HepG2 (cell line): ENCODE results near the gene EFNA3. TPM values are rescaled to one million over a fixed set of nuclear protein-coding genes. Genes with fewer than 3 reads are reported as not detected.

Experiments
- CCDC6 ChIP-seq: sonication (generic); formaldehyde crosslinking; IDR thresholded peaks from 2 replicates; pipeline ENCODE4 v1.8.1; 2022; ENCODE audit warnings: mild to moderate bottlenecking, missing genetic modification reagents, moderate library complexity
- CHCHD3 ChIP-seq: sonication (generic); formaldehyde crosslinking; IDR thresholded peaks from 2 replicates; pipeline ENCODE4 v1.8.0; 2022; ENCODE audit warnings: mild to moderate bottlenecking, missing genetic modification reagents, moderate library complexity
- EHMT2 ChIP-seq: fragments of 200-600 bp; sonication (generic); IDR thresholded peaks from 2 replicates; pipeline ENCODE4 v1.7.0; 2017; ENCODE audit warnings: antibody characterized with exemption, low read depth, low read length, borderline replicate concordance
- HOXA3 ChIP-seq: sonication (generic); formaldehyde crosslinking; IDR thresholded peaks from 2 replicates; pipeline ENCODE4 v1.5.0; 2020; ENCODE audit warnings: missing genetic modification reagents
- NCOR1 ChIP-seq: fragments of 200-600 bp; sonication (generic); IDR thresholded peaks from 2 replicates; pipeline ENCODE4 v1.7.0; 2017; ENCODE audit warnings: antibody characterized with exemption, low read length, borderline replicate concordance
- RCOR2 ChIP-seq: IDR thresholded peaks from 2 replicates; pipeline ENCODE4 v1.6.1; 2016; ENCODE audit warnings: missing biosample characterization, missing genetic modification reagents
- SOX6 ChIP-seq, 2 experiments: fragments of 450-650 bp in 1 of 2; sonication (generic) in 1 of 2; formaldehyde crosslinking in 1 of 2; IDR thresholded peaks; 2 replicates each; pipeline versions ENCODE4 v1.4.0 to v1.6.1; 2017 to 2020; ENCODE audit warnings: antibody characterized with exemption in 1 of 2, mild to moderate bottlenecking in 1 of 2, missing genetic modification reagents in 1 of 2
- XBP1 ChIP-seq: sonication (generic); formaldehyde crosslinking; IDR thresholded peaks from 2 replicates; pipeline ENCODE4 v1.5.0; 2020; ENCODE audit warnings: missing genetic modification reagents
- ZKSCAN8 ChIP-seq: IDR thresholded peaks from 2 replicates; pipeline ENCODE4 v1.6.1; 2016; ENCODE audit warnings: borderline replicate concordance, missing genetic modification reagents, missing compliant biosample characterization
- ZMYM2 ChIP-seq: sonication (generic); formaldehyde crosslinking; IDR thresholded peaks from 2 replicates; pipeline ENCODE4 v1.8.0; 2022; ENCODE audit warnings: mild to moderate bottlenecking, missing genetic modification reagents
- ZNF234 ChIP-seq: sonication (generic); formaldehyde crosslinking; conservative IDR thresholded peaks from 2 replicates; pipeline ENCODE4 v1.5.1; 2020; ENCODE audit warnings: mild to moderate bottlenecking, missing genetic modification reagents
- ZNF329 ChIP-seq: sonication (generic); formaldehyde crosslinking; IDR thresholded peaks from 2 replicates; pipeline ENCODE4 v1.9.0; 2021; ENCODE audit warnings: low read depth, mild to moderate bottlenecking, missing genetic modification reagents
- ZNF768 ChIP-seq: sonication (generic); formaldehyde crosslinking; IDR thresholded peaks from 2 replicates; pipeline ENCODE4 v1.4.0; 2020; ENCODE audit warnings: missing genetic modification reagents
- ZNF772 ChIP-seq: sonication (generic); formaldehyde crosslinking; IDR thresholded peaks from 2 replicates; pipeline ENCODE4 v1.5.0; 2020; ENCODE audit warnings: mild to moderate bottlenecking, missing genetic modification reagents
- polyA plus RNA-seq, 8 experiments: library from polyadenylated mRNA; depleted of rRNA in 3 of 8; stranded (reverse) in 7 of 8; unstranded in 1 of 8; fragments of >200 nt; fragmentation: Illumina TruSeq in 4 of 8; extraction: Trizol in 4 of 8; gene quantifications; 2 replicates each; pipeline versions ENCODE4 v1.2.1 to v1.2.3, GENCODE V29; 2011 to 2016; ENCODE audit warnings: low read depth in 4 of 8, missing spikeins in 1 of 8, mixed read lengths in 1 of 8; ENCODE audit not compliant: insufficient read depth in 1 of 8
- total RNA-seq, 5 experiments: library from RNA; depleted of rRNA; stranded (reverse); fragments of >200 nt; fragmentation: Illumina TruSeq; extraction: Trizol; gene quantifications; 2 replicates each; pipeline ENCODE4 v1.2.3, GENCODE V29; 2016; ENCODE audit warnings: low read depth in 1 of 5
- TF ChIP-seq, protein P1 (sequence below): sonication (generic); formaldehyde crosslinking; IDR thresholded peaks from 2 replicates; pipeline ENCODE4 v1.5.0; 2020; ENCODE audit warnings: missing genetic modification reagents, mild to moderate bottlenecking, borderline replicate concordance
- TF ChIP-seq, protein P2 (sequence below): sonication (generic); formaldehyde crosslinking; IDR thresholded peaks from 2 replicates; pipeline ENCODE4 v1.4.0; 2020; ENCODE audit warnings: missing genetic modification reagents, borderline replicate concordance
- TF ChIP-seq, protein P3 (sequence below): sonication (generic); formaldehyde crosslinking; IDR thresholded peaks from 2 replicates; pipeline ENCODE4 v1.8.1; 2022; ENCODE audit warnings: mild to moderate bottlenecking, missing genetic modification reagents
- TF ChIP-seq, protein P4 (sequence below), 2 experiments: sonication (generic) in 1 of 2; formaldehyde crosslinking in 1 of 2; IDR thresholded peaks; 2 replicates each; pipeline versions ENCODE4 v1.6.1 to v1.9.0; 2014 to 2022; ENCODE audit warnings: antibody characterized with exemption in 1 of 2, borderline replicate concordance in 1 of 2, inconsistent platforms in 1 of 2, low read depth in 1 of 2, missing genetic modification reagents in 1 of 2

The EFNA3 gene
- total and polyA plus RNA-seq, 2 of the 13 experiments (the other 11 are each of a cell fraction or from before 2014, with no cell fraction given): 1.0 to 5.7 TPM

DNA sequence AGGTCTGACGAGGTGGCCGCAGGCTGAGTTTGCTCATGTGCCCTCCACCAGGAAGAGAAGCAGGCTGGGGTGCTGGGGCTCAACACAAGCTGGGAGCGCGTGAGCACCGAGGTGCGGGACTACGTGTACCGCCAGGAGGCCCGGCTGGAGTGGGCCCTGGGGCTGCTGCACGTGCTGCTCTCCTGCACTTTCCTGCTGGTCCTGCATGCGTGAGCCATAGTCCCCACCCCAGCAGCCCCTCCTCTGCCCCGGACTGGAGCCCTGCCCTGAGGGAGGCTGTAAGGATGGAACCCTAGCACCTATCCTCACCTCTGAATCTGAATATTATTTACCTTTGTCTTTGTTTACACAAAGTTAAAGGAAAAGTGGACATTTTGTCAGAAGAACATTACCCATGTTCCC is 35.3 kb upstream of the EFNA3 start (continued):
- TF ChIP-seq EHMT2: no peak
- no peak for TF ChIP-seq ZKSCAN8 (CRISPR knock-in tag)
- TF ChIP-seq CHCHD3 (CRISPR knock-in tag): no peak
- TF ChIP-seq, protein P1, sequence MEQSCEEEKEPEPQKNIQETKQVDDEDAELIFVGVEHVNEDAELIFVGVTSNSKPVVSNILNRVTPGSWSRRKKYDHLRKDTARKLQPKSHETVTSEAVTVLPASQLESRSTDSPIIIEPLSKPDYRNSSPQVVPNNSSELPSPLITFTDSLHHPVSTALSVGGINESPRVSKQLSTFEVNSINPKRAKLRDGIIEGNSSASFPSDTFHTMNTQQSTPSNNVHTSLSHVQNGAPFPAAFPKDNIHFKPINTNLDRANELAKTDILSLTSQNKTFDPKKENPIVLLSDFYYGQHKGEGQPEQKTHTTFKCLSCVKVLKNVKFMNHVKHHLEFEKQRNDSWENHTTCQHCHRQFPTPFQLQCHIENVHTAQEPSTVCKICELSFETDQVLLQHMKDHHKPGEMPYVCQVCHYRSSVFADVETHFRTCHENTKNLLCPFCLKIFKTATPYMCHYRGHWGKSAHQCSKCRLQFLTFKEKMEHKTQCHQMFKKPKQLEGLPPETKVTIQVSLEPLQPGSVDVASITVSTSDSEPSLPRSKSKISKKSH (CRISPR knock-in tag): no peak
- TF ChIP-seq, protein P2, sequence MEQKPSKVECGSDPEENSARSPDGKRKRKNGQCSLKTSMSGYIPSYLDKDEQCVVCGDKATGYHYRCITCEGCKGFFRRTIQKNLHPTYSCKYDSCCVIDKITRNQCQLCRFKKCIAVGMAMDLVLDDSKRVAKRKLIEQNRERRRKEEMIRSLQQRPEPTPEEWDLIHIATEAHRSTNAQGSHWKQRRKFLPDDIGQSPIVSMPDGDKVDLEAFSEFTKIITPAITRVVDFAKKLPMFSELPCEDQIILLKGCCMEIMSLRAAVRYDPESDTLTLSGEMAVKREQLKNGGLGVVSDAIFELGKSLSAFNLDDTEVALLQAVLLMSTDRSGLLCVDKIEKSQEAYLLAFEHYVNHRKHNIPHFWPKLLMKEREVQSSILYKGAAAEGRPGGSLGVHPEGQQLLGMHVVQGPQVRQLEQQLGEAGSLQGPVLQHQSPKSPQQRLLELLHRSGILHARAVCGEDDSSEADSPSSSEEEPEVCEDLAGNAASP: no peak
- no peak for TF ChIP-seq ZMYM2 (CRISPR knock-in tag)
- TF ChIP-seq ZNF234 (CRISPR knock-in tag): no peak
- peak; percentile 21; the same call in 1 of the 2 replicates for TF ChIP-seq ZNF329 (CRISPR knock-in tag)
- TF ChIP-seq HOXA3 (CRISPR knock-in tag): no peak
- TF ChIP-seq XBP1: no peak
- TF ChIP-seq SOX6 (IDR thresholded peaks at IDR 0.05): no peak
- TF ChIP-seq SOX6 (CRISPR knock-in tag; IDR thresholded peaks at IDR 0.05): peak; percentile 8; the same call in 1 of the 2 replicates
- TF ChIP-seq, protein P3, sequence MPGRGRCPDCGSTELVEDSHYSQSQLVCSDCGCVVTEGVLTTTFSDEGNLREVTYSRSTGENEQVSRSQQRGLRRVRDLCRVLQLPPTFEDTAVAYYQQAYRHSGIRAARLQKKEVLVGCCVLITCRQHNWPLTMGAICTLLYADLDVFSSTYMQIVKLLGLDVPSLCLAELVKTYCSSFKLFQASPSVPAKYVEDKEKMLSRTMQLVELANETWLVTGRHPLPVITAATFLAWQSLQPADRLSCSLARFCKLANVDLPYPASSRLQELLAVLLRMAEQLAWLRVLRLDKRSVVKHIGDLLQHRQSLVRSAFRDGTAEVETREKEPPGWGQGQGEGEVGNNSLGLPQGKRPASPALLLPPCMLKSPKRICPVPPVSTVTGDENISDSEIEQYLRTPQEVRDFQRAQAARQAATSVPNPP (CRISPR knock-in tag): no peak
- TF ChIP-seq ZNF772 (CRISPR knock-in tag): 0 out of 2 replicates have a peak, but pooled peaks have one; percentile 25
- TF ChIP-seq CCDC6 (CRISPR knock-in tag): no peak
- TF ChIP-seq, protein P4, sequence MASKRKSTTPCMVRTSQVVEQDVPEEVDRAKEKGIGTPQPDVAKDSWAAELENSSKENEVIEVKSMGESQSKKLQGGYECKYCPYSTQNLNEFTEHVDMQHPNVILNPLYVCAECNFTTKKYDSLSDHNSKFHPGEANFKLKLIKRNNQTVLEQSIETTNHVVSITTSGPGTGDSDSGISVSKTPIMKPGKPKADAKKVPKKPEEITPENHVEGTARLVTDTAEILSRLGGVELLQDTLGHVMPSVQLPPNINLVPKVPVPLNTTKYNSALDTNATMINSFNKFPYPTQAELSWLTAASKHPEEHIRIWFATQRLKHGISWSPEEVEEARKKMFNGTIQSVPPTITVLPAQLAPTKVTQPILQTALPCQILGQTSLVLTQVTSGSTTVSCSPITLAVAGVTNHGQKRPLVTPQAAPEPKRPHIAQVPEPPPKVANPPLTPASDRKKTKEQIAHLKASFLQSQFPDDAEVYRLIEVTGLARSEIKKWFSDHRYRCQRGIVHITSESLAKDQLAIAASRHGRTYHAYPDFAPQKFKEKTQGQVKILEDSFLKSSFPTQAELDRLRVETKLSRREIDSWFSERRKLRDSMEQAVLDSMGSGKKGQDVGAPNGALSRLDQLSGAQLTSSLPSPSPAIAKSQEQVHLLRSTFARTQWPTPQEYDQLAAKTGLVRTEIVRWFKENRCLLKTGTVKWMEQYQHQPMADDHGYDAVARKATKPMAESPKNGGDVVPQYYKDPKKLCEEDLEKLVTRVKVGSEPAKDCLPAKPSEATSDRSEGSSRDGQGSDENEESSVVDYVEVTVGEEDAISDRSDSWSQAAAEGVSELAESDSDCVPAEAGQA (IDR thresholded peaks at IDR 0.05; ENCODE audit: low read depth): no peak
- TF ChIP-seq, protein P4 (CRISPR knock-in tag; IDR thresholded peaks at IDR 0.05; ENCODE audit: borderline replicate concordance): no peak
- no peak for TF ChIP-seq RCOR2 (CRISPR knock-in tag)
- TF ChIP-seq NCOR1: no peak
- TF ChIP-seq ZNF768 (CRISPR knock-in tag): no peak
